Osteoblast (primary cell): Measurements from ENCODE around the gene CDC27. TPM values are rescaled to one million over a fixed set of nuclear protein-coding genes. Genes with fewer than 3 reads are reported as not detected.

ENCODE experiments used
- DNase-seq: peaks from one replicate; pipeline ENCODE4 v3.0.0; 2011; ENCODE audit warnings: low spot score, mixed read lengths; ENCODE audit not compliant: insufficient read length; ENCODE audit errors: missing footprints
- H2AFZ ChIP-seq: 2 replicates; pipeline ENCODE4 v1.6.0; 2011; ENCODE audit warnings: mild to moderate bottlenecking, low read length
- H3K27ac ChIP-seq: 2 replicates; pipeline ENCODE4 v1.5.1; 2011; ENCODE audit warnings: mild to moderate bottlenecking, low read depth, low read length, moderate library complexity
- H3K27me3 ChIP-seq: 2 replicates; pipeline ENCODE4 v1.6.0; 2012; ENCODE audit warnings: mild to moderate bottlenecking, control low read depth, inconsistent platforms, low read length, moderate library complexity; ENCODE audit not compliant: insufficient read depth
- H3K36me3 ChIP-seq: 2 replicates; pipeline ENCODE4 v1.5.1; 2011; ENCODE audit warnings: mild to moderate bottlenecking, low read length, control low read depth, moderate library complexity; ENCODE audit not compliant: insufficient read depth
- H3K4me1 ChIP-seq: 2 replicates; pipeline ENCODE4 v1.5.1; 2011; ENCODE audit warnings: mild to moderate bottlenecking, low read length, control low read depth, moderate library complexity; ENCODE audit not compliant: insufficient read depth
- H3K4me2 ChIP-seq: 2 replicates; pipeline ENCODE4 v1.6.0; 2011; ENCODE audit warnings: mild to moderate bottlenecking, low read length; ENCODE audit not compliant: insufficient read depth
- H3K4me3 ChIP-seq: fragments of 200-600 bp; sonication (generic); 3 replicates; pipeline ENCODE4 v1.5.1; 2012; ENCODE audit warnings: mild to moderate bottlenecking, low read length, inconsistent platforms; ENCODE audit not compliant: insufficient read depth
- H3K79me2 ChIP-seq: 2 replicates; pipeline ENCODE4 v1.6.0; 2012; ENCODE audit warnings: mild to moderate bottlenecking, low read length, control low read depth, inconsistent platforms; ENCODE audit not compliant: insufficient read depth
- H3K9me3 ChIP-seq: 2 replicates; pipeline ENCODE4 v1.5.1; 2011; ENCODE audit warnings: low read depth, low read length, control low read depth
- H4K20me1 ChIP-seq: 2 replicates; pipeline ENCODE4 v1.6.0; 2012; ENCODE audit warnings: mild to moderate bottlenecking, low read length, control low read depth; ENCODE audit not compliant: insufficient read depth
- CTCF ChIP-seq: IDR thresholded peaks from 2 replicates; pipeline ENCODE4 v1.5.1; 2011; ENCODE audit warnings: mild to moderate bottlenecking, low read depth, low read length, moderate library complexity; ENCODE audit errors: extremely low read depth
- total RNA-seq: library from RNA; depleted of rRNA; stranded (reverse); fragments of >200 nt; gene quantifications from 2 replicates; pipeline ENCODE4 v1.2.3, GENCODE V29; 2012

CDC27 gene
- total RNA-seq, 1 donor, result 80.3 TPM

GRCh38 chr17:47210105-47210504 is 21.0 kb upstream of the CDC27 start:
- Histone ChIP-seq H3K9me3 (no peaks in the 10 kb centered on the region), H3K4me1 (peaks cover 9% of the 10 kb centered on the region), H3K27ac (no peak overlapping the region), H3K36me3 (no peaks in the 10 kb centered on the region), H3K4me3 (no peak overlapping the region), H2AFZ (peak overlapping the region; percentile 13), H3K4me2 (no peak overlapping the region), H3K27me3 (no peaks in the 10 kb centered on the region), H4K20me1 (no peaks in the 10 kb centered on the region), H3K79me2 (no peaks in the 10 kb centered on the region)
- no peak for DNase-seq
- TF ChIP-seq CTCF, result no peak

- no peak for DNase-seq
- no peak for TF ChIP-seq CTCF
- no peaks in the 10 kb centered on the region for H3K27me3 ChIP-seq
- no peaks in the 10 kb centered on the region for H3K36me3 ChIP-seq
- no peaks in the 10 kb centered on the region for H4K20me1 ChIP-seq
- H3K4me1 ChIP-seq, result peaks cover 15% of the 10 kb centered on the region
- no peak overlapping the region for H2AFZ ChIP-seq
- no peaks in the 10 kb centered on the region for H3K9me3 ChIP-seq
- H3K4me2 ChIP-seq, result no peak overlapping the region
- no peak overlapping the region for H3K27ac ChIP-seq
- H3K4me3 ChIP-seq, result no peak overlapping the region
- H3K79me2 ChIP-seq, result no peaks in the 10 kb centered on the region
Observed at GRCh38 chr17:47209499-47209898, 20.4 kb upstream of the CDC27 start.

- DNase-seq, result no peak
- Histone ChIP-seq H2AFZ (peak within 1 kb of the TSS; percentile 58), H3K4me1 (peaks cover 21% of the 10 kb centered on the region)
Observed at GRCh38 chr17:47208744-47209488, 19.8 kb upstream of the CDC27 start, which contains the start of gene MYL4. MYL4 (plus strand) TSS chr17:47209348; CDS start chr17:47209423, 75 bp downstream.

More at GRCh38 chr17:47208744-47209488, 19.8 kb upstream of the CDC27 start, which contains the start of gene MYL4:
- Histone ChIP-seq H3K4me3 (no peak within 1 kb of the TSS), H3K27ac (no peak within 1 kb of the TSS), H3K4me2 (no peak within 1 kb of the TSS), H3K79me2 (no peaks in the 10 kb centered on the region), H3K9me3 (no peaks in the 10 kb centered on the region), H4K20me1 (no peaks in the 10 kb centered on the region), H3K36me3 (no peaks in the 10 kb centered on the region), H3K27me3 (no peaks in the 10 kb centered on the region)
- TF ChIP-seq CTCF, result no peak
